Eye (tissue), 1 donor: ENCODE results near the gene IFNL1.
"Not testable (repeated sequence)": the region's sequence is repeated elsewhere in the genome, so short reads cannot be mapped to it uniquely, and the experiment has no call there.

ENCODE experiments used
- DNase-seq: peaks from one replicate; pipeline ENCODE4 v3.0.0-alpha.2; 2015

Gene IFNL1

DNA sequence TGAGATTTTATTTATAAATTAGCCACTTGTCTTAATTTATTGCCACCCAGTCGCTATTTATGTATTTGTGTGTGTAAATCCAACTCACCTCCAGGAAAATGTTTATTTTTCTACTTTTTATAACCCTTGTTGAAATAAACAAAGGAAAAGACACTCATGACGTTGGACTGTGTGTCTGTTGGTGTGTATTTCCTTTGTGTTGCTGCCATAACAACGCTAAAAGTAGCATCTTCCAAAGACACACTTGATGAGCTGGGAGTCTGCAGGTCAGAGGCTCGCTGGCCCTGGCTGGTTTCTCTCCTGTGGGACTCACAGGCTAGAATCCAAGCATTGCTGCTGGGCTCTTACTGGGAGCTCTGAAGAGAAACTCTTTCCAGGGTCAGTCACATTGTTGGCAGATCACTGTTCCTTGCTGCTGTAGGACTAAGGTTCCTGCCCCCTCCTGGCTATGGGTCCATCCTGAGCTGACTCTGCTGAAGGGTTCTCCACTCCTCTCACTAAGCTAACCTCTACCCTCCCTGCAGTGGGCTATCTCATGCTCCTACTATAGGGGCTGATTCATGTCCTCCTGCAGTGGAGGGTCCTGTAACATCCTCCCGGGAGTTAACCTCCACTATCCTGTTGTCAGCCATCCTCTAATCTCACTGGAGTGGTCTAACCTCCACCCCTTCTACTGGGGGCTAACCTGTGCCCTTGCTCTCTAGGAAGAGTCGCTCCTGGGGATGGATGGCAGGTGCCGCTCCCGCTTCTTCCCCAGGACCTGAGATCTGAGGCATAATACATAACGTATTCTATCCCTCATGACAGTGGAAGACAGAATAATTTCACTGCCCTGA is 26.0 kb upstream of the IFNL1 start:
- DNase-seq = no peak

DNA sequence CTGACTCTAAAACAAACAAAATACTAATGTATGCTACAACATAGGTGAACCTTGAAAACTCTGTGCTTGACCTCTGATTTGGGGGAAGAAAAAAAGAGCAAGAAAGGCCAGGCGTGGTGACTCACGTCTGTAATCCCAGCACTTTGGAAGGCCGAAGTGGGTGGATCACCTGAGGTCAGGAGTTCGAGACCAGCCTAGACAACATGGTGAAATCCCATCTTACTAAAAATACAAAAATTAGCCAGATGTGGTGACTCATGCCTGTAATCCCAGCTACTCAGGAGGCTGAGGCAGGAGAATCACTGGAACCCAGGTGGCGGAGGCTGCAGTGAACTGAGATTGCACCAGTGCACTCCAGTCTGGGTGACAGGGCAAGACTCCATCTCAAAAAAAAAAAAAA is 22.3 kb upstream of the IFNL1 start:
- not testable (repeated sequence) for DNase-seq

DNA sequence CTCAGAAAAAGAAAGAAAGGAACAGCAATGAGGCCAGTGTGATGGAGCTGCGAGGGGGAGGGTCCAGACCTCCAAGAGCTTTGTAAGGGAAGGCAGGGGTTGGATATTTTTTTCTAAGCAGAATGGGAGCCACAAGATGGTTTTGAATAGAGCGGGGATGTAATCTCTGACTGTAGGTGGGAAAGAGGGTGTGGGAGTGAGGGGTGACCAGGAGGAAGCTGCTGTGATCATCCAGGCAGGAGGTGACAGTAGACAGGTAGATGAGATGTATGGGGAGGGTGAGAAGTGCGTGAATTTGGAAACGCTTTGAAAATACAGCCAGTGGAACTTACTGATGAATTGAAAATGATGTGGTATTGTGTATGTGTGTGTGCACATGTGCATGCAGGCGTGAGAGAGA is 20.6 kb upstream of the IFNL1 start:
- no peak for DNase-seq

DNA sequence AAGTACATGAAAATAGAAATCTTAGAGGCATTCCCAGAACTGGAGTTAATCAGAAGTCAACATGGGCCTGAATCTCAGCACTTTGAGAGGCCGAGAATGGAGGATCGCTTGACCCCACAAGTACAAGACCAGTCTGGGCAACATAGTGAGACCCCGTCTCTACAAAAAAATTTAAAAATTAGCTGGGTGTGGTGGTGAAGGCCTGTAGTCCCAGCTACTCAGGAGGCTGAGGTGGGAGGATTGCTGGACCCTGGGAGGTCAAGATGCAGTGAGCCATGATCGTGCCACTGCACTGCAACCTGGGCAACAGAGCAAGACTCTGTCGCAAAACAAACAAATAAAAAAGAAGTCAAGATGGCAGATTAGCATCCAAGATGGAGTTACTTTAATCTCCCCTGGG is 19.5 kb upstream of the IFNL1 start:
- no peak for DNase-seq

DNA sequence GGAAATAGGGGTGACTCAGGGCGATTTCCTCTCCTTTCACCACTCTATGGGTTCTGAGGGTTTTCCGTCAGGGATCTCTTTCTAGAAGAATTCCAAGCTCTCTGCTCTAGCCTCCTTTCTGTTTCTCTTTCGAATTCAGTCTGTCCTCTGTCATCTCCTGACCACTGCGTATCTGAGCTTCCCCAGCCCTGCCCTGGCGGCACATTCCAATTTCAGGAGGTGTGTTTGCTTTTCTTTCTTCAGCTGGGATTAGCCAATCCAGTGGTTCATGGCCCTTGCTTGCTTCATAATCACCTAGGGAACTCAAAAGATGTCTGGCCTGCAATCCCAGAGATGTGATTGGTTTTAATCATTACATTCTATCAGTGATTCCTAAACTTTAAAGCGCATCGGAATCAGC is 18.6 kb upstream of the IFNL1 start:
- no peak for DNase-seq

DNA sequence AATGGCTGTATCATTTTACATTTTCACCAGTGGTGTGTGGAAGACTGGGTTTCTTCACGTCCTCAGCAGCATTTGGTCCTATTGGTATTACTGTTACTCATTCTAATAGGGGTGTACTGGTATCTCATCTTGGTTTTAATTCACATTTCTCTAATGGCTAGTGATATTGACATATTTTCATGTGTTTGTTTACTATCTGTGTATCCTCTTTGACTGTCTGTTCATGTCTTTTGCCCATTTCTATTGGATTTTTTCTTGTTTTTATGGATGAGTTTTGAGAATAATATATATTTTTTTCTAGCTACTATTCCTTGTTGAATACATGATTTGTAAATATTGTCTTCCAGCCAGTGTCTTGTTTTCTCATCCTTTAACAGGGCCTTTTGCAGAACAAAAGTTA is 14.2 kb upstream of the IFNL1 start:
- no peak for DNase-seq

DNA sequence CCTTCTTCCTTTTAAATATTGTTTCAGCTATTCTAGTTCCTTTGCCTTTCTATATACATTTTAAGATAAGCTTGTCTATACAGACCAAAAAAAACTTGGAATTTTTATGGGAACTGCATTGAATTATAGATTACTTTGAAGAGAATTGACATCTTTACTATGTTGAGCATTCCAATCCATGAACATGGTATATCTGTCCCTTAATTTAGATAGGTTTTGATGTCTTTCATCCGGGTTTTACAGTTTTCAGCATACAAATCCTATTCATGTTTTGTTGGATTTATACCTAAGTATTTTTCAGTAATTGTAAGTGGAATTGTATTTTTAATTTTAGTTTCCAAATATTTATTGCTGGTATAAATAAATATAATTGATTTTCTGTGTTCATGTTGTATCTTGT is 12.2 kb upstream of the IFNL1 start:
- DNase-seq = no peak

DNA sequence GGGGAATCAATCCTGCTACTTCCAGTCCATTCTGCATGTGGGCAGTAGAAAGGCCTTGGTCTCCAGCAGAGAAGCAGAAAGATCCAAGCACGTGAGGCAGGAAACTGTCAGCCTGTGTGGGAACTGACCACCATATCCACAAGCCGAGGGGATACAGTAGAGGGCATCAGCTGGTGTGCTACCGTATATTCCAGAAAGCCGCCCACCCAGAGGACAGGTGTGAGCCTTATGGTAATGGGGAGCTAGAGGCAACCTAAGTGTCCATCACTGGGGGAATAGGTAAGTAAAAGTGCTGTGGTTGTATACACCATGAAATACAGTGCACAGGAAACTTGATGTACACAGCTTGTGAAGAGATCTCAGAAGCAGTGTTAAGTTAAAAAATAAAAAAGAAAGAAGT is 2.8 kb upstream of the IFNL1 start:
- no peak for DNase-seq

DNA sequence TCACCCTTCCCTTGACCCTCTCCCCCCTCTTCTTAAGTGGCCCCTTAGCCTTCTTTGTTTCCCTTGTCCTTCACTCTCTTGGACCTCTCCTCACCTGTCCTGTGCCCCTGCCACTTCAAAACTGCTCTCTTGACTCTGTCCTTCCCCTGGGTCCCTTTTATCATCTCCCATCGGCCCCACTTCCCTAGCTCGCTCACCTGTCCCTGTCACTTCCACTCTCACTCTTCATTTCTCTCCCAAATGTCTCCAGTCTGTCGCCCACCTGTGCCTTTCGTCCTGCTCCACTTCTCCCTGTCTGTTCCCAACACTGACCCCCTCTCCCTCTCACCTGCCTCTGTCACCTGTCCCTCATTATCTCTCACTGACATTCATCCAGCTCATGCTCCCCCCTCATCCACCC is 699 bp downstream of the IFNL1 start:
- DNase-seq = no peak

DNA sequence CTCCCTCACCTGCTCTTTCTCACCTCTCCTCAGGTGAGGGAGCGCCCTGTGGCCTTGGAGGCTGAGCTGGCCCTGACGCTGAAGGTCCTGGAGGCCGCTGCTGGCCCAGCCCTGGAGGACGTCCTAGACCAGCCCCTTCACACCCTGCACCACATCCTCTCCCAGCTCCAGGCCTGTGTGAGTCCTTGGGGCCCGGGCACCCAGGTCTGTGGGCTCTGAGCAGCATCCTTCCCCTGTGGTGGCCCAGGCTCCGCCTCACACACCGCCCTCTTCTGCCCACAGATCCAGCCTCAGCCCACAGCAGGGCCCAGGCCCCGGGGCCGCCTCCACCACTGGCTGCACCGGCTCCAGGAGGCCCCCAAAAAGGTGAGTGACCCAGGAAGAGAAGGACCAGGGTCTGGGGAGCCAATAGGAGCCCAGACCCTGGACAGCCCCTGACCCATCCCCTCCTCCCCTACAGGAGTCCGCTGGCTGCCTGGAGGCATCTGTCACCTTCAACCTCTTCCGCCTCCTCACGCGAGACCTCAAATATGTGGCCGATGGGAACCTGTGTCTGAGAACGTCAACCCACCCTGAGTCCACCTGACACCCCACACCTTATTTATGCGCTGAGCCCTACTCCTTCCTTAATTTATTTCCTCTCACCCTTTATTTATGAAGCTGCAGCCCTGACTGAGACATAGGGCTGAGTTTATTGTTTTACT is 1.9 kb downstream of the IFNL1 start:
- DNase-seq = no peak

DNA sequence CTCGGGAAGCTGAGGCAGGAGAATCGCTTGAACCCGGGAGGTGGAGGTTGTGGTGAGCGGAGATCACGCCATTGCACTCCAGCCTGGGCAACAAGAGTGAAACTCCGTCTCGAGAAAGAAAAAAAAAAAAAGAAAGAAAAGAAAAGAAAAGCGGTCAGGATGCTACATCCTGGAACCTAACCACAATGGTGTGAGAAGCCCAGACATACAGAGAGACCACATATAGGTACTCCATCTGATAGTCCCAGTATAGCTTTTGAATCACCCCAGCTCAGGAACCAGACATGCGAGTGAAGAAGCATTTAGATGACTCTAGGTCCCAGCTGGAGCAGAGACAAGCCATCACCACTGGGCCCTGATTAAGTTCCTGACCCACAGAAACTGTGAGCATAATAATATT is 3.2 kb downstream of the IFNL1 start:
- no peak for DNase-seq

DNA sequence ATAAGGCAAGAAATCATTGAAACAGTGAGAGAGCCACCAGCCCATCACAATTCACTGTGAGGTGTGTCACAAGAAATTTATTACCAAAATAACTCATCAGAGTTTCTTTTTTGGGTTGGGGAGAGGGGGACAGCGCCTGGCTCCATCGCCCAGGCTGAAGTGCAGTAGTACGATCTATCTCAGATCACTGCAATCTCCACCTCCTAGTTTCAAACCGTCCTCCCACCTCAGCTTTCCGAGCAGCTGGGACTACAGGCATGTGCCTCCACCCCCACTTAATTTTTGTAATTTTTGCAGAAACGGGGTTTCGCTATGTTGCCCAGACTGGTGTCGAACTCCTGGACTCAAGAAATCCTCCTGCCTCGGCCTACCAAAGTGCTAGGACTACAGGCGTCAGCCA is 3.6 kb downstream of the IFNL1 start:
- no peak for DNase-seq

DNA sequence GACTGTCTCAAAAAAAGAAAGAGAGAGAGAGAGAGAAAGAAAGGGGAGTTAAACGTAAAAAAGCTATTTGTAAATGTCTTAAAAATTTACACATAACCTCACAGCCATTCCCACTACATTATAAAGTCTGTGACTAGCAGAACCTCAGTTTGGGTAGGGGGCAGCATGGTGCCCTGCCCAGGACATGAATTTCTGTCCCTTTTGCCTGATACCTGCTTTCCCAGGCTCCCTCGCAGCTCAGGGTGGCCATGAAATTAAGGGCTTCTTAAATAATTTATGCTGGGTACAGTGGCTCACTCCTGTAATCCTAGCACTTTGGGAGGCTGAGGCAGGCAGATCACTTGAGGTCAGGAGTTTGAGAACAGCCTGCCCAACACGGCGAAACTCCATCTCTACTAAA is 4.8 kb downstream of the IFNL1 start:
- no peak for DNase-seq

DNA sequence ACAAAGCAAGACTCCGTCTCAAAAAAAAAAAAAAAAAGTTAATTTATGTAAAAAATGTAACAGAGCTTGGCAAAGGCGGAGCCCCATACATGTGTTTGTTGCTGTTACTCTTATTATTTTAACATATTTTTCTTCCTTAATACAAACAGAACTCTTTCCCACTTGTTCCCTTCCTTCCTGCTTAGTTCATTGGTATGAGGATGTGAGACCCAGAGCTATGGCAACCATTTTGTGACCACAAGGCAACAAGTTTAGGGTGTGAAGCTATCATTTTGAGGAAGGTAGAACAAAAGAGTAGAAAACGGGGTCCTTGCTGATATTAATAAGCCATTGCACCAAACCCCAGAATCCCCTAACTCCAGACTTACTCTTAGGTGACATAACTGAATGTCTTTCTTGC is 5.4 kb downstream of the IFNL1 start:
- DNase-seq = no peak

DNA sequence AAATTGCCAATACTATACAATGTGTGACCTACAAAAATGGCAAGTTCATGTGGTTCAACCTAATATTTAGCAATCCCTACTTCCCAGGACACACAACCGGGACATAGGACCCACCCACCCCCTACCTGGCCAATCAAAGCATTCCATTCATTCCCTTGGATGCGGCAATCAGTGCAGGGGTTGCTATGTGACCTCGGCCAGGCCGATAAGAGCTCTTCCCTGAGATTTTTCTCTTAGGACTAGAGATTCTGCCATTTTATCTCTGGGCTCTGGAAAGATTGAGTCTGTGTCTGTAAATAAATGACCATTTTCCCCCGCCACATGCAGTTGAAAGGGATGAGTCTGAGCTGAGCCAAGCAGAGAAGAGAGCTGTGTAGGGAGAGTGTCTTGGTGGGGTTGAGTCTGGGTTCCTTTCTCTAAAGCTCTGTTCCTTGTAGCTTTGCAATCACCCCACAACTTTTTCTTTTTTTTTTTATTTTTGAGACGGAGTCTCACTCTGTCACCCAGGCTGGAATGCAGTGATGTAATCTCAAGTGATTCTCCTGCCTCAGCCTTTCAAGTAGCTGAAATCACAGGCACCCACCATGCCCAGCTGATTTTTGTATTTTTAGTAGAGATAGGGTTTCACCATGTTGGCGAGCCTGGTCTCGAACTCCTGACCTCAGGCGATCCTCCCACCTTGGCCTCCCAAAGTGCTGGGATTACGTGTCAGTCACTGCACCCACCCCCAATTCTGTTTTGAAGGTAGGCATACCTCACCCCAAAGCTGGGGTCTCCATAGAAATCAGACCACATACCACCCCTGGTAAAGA is 7.4 kb downstream of the IFNL1 start:
- DNase-seq = no peak

DNA sequence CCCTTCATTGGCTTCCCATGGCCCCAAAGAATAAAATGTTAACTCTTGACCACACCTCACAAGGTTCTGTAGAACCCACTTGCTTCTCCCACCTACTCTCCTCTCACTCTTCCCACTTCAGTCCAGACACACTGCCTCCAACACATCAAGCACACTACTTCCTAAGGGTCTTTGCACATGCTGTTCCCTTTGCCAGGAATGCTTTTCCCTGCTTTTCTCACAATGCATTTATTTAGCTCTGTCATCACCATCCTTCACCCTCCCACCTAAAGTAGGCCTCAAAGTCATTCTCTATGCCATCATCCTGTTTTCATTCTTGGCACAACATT is 7.9 kb downstream of the IFNL1 start:
- DNase-seq = no peak

DNA sequence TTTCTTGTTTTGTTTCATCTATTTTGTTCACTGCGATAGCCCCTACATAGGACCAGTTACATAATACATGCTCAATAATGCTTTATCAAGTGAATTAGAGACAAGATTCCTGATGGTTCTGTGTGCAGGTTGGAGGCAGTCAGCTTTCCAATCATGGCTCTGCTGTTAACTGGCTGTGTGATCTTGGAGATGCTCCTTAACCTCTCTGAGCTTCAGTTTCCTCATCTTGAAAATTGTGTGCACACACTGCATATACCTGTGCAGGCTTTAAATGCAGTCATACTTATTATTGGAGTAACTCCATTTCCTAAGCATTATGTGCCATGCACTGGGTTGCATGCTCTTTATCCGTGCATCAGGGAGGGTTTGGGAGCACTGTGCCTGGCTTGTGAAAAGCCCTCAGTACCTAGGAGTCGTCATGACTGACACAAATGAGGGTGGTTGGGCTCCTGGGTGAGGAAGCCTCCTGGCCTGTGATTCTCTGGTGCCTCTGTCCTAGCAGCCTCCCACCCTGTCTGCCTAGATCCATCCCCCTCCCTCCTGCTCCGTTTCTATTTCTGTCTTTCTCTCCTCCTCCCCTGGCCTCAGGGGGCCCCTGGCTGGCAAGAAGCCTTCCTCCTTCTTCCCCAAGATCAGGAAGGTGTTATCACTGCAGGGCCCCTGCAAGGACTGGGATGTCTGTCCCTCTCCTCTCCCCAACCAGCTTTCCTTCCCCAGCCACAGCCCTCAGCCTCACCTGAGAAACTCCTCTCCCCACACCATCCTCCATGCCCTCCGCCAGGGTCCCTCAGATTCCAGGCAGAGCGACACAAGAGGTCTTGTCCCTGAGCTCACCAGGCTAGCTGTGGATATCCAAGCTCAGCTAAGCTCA is 8.7 kb downstream of the IFNL1 start:
- DNase-seq = no peak

DNA sequence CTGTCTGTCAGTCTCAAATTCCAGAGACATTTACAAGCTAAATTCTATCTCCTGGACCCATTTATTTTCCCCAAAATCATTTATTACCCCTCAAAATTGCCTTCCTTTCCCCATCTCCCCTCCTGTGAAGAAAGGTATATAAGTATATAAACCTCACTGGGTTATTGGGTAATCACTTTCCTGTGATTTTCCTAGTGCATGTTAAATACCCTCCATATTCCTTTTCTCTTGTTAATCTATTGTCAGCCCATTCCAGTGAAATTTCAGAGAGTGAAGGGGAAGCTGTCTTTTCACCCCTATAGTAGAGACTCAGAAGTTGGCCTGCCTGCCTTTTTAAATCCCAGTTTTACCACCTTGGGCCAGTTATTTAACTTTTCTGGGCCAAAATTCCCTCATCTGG is 9.9 kb downstream of the IFNL1 start:
- DNase-seq = no peak

DNA sequence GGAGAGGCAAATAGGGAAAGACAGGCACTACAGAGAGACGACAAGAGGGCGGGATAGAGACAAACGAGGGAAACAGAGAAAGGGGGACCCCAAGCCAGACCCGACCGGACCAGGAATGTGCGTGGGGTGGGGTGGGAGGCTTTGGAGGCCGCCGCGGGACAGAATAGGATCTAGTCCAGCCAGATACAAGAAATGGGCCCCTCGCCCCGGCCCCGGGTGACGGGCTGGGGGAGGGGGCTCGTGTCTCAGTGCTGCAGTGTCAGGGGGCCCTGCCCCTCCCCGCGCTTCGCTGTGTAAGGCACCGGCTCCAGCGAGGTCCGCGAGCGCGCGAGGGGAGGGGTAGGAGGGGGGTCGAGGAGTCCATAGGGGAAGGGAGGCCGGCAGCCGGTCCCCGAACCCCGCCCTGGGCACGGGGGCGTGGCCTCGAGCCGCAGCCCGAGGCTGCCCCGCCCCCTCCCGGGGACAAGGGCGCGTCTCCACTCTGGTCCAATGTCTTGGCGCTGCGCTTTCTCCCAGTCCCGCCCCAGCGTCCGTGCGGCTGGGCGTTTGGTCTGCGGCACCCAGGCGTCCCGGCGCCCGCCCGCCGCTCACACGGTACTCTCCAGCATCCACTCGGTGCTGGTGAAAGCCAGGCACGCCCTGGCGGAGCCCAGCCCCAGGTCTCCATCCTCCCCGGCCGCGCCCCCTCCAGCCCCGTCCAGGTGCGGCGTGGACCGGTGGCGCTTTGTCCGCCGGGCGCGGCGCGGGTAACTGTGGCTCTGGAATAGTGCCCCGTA is 11.0 kb downstream of the IFNL1 start:
- peak; percentile 68 for DNase-seq

DNA sequence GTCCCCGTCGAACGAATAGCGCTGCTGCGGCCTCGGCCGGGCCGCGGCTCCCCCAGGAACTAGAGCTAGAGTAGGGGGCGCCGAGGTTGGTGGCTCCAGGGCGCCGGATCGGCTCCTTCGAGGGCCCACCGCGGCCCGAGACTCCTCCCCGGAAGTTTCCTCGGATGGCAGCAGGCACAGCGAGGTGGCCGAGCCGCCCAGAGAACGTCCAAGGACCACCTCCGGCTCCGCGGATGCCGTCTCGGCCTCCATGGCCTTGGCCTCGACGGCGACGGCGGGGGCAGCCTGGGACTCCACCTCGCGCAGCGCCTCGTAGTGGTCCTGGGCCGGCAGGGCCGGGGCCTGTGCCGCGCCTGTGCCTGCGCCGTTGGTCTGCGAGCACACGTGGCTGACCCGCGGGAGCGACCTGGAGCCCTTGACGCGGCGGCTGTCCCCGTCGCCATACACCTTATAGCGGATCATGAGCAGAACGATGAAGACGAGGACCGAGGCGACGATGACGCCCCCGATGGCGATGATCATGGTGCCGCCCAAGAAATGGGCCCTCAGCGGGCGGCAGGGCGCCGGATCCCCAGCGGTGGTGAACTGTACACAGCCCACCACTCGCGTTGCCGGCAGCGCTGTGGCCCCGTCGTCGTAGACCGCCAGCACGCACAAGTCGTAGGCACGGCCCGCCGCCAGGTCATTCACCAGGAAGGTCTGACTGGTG is 11.8 kb downstream of the IFNL1 start:
- peak; percentile 40 for DNase-seq

DNA sequence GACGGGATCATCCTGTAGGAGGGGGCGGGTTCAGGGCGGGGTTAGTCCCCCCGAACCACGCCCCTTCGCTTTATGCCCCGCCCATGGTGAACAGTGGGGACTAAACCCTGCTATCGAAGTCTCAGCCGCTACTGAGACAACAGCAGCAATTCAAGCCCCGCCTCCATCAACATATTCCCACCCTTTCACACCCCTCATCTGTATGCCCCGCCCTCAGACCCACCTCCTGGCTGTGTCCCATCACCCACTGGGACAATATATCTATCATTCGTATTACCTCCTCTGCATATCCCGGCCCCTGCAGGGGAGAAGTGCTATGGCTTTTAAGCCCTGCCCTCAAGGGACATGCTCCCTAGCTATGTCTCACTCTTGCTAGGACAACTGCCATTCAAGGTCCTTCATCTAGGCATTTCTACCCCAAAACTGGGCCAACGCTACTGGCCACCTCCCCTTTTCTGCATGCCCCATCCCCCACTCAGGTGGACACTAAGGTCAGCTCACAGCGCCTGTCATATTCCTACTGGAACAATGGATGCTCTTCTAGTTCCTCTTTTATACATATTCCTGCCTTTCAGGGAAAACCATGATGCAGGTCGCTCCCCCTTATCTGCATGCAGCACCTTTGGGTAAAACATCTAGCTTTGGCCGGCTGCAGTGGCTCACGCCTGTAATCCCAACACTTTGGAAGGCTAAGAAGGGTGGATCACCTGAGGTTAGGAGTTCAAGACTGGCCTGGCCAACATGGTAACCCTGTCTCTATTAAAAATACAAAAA is 12.5 kb downstream of the IFNL1 start:
- DNase-seq = peak; percentile 58
